ENCODE measurements around the gene TMA7. TPM values are rescaled to one million over a fixed set of nuclear protein-coding genes. Genes with fewer than 3 reads are reported as not detected.

TMA7 gene
- total and polyA plus RNA-seq, 9 of the 15 experiments (the other 6 are each of a cell fraction or from before 2014, with no cell fraction given): 209 to 1,003 (median 486) TPM

DNA sequence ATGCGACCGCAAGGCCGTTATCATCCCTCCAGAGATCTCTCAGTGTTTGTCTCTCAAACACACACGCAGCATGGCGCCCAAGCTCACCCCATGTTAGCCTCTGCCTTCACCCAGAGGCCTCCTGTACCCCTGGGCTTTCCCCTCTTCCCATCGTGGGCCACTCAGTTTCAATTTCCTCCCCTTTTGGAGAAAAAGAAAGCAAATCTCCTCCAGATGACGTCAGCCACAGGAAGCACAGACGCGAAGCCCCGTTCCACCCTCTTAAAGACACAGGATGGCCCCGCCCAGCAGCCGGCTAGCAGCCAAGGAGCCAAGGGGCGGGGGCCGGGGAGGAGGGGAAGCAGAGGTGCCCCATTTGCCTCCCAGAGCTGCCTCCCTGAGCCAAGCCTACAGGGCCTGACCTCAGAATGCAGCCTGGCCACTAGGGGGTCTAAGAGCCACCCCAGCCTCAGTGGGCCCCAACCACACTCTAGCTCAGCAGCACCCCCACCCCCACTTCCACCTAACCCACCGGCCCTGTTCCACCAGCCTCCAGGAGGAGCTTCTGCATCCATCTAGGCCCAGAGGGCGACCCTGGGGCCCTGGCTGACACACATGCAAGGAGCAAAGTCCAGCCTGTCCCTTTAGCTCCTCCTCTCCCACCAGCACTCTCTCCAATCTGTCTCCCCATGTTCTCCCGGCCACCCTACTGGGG lies 33.0 kb downstream of the TMA7 start (continued):
- TF ChIP-seq, protein P1, sequence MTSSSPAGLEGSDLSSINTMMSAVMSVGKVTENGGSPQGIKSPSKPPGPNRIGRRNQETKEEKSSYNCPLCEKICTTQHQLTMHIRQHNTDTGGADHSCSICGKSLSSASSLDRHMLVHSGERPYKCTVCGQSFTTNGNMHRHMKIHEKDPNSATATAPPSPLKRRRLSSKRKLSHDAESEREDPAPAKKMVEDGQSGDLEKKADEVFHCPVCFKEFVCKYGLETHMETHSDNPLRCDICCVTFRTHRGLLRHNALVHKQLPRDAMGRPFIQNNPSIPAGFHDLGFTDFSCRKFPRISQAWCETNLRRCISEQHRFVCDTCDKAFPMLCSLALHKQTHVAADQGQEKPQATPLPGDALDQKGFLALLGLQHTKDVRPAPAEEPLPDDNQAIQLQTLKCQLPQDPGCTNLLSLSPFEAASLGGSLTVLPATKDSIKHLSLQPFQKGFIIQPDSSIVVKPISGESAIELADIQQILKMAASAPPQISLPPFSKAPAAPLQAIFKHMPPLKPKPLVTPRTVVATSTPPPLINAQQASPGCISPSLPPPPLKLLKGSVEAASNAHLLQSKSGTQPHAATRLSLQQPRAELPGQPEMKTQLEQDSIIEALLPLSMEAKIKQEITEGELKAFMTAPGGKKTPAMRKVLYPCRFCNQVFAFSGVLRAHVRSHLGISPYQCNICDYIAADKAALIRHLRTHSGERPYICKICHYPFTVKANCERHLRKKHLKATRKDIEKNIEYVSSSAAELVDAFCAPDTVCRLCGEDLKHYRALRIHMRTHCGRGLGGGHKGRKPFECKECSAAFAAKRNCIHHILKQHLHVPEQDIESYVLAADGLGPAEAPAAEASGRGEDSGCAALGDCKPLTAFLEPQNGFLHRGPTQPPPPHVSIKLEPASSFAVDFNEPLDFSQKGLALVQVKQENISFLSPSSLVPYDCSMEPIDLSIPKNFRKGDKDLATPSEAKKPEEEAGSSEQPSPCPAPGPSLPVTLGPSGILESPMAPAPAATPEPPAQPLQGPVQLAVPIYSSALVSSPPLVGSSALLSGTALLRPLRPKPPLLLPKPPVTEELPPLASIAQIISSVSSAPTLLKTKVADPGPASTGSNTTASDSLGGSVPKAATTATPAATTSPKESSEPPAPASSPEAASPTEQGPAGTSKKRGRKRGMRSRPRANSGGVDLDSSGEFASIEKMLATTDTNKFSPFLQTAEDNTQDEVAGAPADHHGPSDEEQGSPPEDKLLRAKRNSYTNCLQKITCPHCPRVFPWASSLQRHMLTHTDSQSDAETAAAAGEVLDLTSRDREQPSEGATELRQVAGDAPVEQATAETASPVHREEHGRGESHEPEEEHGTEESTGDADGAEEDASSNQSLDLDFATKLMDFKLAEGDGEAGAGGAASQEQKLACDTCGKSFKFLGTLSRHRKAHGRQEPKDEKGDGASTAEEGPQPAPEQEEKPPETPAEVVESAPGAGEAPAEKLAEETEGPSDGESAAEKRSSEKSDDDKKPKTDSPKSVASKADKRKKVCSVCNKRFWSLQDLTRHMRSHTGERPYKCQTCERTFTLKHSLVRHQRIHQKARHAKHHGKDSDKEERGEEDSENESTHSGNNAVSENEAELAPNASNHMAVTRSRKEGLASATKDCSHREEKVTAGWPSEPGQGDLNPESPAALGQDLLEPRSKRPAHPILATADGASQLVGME (CRISPR knock-in tag; IDR thresholded peaks at IDR 0.05): no peak
- TF ChIP-seq RCOR1 (IDR thresholded peaks at IDR 0.05; ENCODE audit: borderline replicate concordance in 1 of 2, low read depth in 2 of 2, low read length in 2 of 2): 0 out of 4 replicates have a peak, but pooled peaks of 1 of the 2 experiments have one; percentile 5
- TF ChIP-seq NR2C1 (IDR thresholded peaks at IDR 0.05): no peak
- TF ChIP-seq NR2C1 (tag; IDR thresholded peaks at IDR 0.05): 0 out of 2 replicates have a peak, but pooled peaks have one; percentile 6
- TF ChIP-seq NCOA4 (IDR thresholded peaks at IDR 0.05; ENCODE audit: partially characterized antibody): no peak
- peak; percentile 20; the same call in 1 of the 2 replicates for TF ChIP-seq ZNF589 (CRISPR knock-in tag; IDR thresholded peaks at IDR 0.05; ENCODE audit: low read depth)
- TF ChIP-seq, protein P2, sequence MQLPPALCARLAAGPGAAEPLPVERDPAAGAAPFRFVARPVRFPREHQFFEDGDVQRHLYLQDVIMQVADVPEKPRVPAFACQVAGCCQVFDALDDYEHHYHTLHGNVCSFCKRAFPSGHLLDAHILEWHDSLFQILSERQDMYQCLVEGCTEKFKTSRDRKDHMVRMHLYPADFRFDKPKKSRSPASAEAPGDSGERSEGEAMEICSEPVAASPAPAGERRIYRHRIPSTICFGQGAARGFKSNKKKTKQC (CRISPR knock-in tag; IDR thresholded peaks at IDR 0.05): peak; percentile 66; the same call in 1 of the 2 replicates
- TF ChIP-seq CREM (IDR thresholded peaks at IDR 0.05; ENCODE audit: low read depth): peak; percentile 90
- TF ChIP-seq ETV5 (CRISPR knock-in tag; IDR thresholded peaks at IDR 0.05; ENCODE audit: low read depth): peak; percentile 49; the same call in 1 of the 2 replicates
- TF ChIP-seq NCOA1 (IDR thresholded peaks at IDR 0.05; ENCODE audit: low read depth): peak; percentile 46; the same call in 1 of the 2 replicates
- no peak for TF ChIP-seq RBM15 (IDR thresholded peaks at IDR 0.05; ENCODE audit: insufficient read depth, low read length)
- TF ChIP-seq DNMT1 (IDR thresholded peaks at IDR 0.05): 0 out of 2 replicates have a peak, but pooled peaks have one; percentile 63
- TF ChIP-seq RAD51 (IDR thresholded peaks at IDR 0.05; ENCODE audit: borderline replicate concordance, low read depth): no peak
- peak; percentile 17 to 75 (median 45) for TF ChIP-seq YY1 (IDR thresholded peaks at IDR 0.05; ENCODE audit: borderline replicate concordance in 1 of 3, control insufficient read depth in 1 of 3, extremely low read depth in 1 of 3, insufficient read depth in 3 of 3, insufficient read length in 1 of 3, insufficient replicate concordance in 2 of 3, low read depth in 1 of 3, low read length in 2 of 3)
- no peak for TF ChIP-seq SMAD2 (IDR thresholded peaks at IDR 0.05; ENCODE audit: low read depth, low read length)
- TF ChIP-seq MTA3 (IDR thresholded peaks at IDR 0.05; ENCODE audit: borderline replicate concordance): peak; percentile 54; the same call in 1 of the 2 replicates
- TF ChIP-seq ZNF347 (CRISPR knock-in tag; IDR thresholded peaks at IDR 0.05; ENCODE audit: low read depth): no peak
- TF ChIP-seq ZBTB5 (IDR thresholded peaks at IDR 0.05): no peak
- peak; percentile 34 to 42; a peak in 1 of 4 replicates for TF ChIP-seq ARNT (IDR thresholded peaks at IDR 0.05)
- TF ChIP-seq TCFL5 (CRISPR knock-in tag; conservative IDR thresholded peaks at IDR 0.05): no peak

Data from K562 (cell line).